HepG2 (cell line): Measurements from ENCODE around the gene FANCG. TPM values are rescaled to one million over a fixed set of nuclear protein-coding genes. Genes with fewer than 3 reads are reported as not detected.
A peak's percentile ranks its signal among the peaks of the same experiment; 100 is the strongest.

Source experiments
- CEBPB ChIP-seq: IDR thresholded peaks from 2 replicates; pipeline ENCODE4 v1.6.1; 2011; ENCODE audit warnings: low read depth, low read length, improper control_type of control experiment, borderline replicate concordance
- CENPX ChIP-seq: sonication (generic); formaldehyde crosslinking; IDR thresholded peaks from 2 replicates; pipeline ENCODE4 v1.9.0; 2021; ENCODE audit warnings: mild to moderate bottlenecking, missing genetic modification reagents, moderate library complexity
- EEA1 ChIP-seq: sonication (generic); formaldehyde crosslinking; IDR thresholded peaks from 2 replicates; pipeline ENCODE4 v1.5.1; 2020; ENCODE audit warnings: mild to moderate bottlenecking, missing genetic modification reagents, borderline replicate concordance
- GFI1 ChIP-seq: sonication (generic); formaldehyde crosslinking; IDR thresholded peaks from 2 replicates; pipeline ENCODE4 v1.5.0; 2020; ENCODE audit warnings: missing genetic modification reagents, mild to moderate bottlenecking, borderline replicate concordance
- MAFF ChIP-seq: IDR thresholded peaks from 2 replicates; pipeline ENCODE4 v1.6.1; 2011; ENCODE audit warnings: low read depth, low read length, improper control_type of control experiment
- ZNF224 ChIP-seq: sonication (generic); formaldehyde crosslinking; IDR thresholded peaks from 2 replicates; pipeline ENCODE4 v1.5.0; 2020; ENCODE audit warnings: mild to moderate bottlenecking, missing genetic modification reagents
- polyA plus RNA-seq, 8 experiments: library from polyadenylated mRNA; depleted of rRNA in 3 of 8; stranded (reverse) in 7 of 8; unstranded in 1 of 8; fragments of >200 nt; fragmentation: Illumina TruSeq in 4 of 8; extraction: Trizol in 4 of 8; gene quantifications; 2 replicates each; pipeline versions ENCODE4 v1.2.1 to v1.2.3, GENCODE V29; 2011 to 2016; ENCODE audit warnings: low read depth in 4 of 8, missing spikeins in 1 of 8, mixed read lengths in 1 of 8; ENCODE audit not compliant: insufficient read depth in 1 of 8
- total RNA-seq, 5 experiments: library from RNA; depleted of rRNA; stranded (reverse); fragments of >200 nt; fragmentation: Illumina TruSeq; extraction: Trizol; gene quantifications; 2 replicates each; pipeline ENCODE4 v1.2.3, GENCODE V29; 2016; ENCODE audit warnings: low read depth in 1 of 5
- TF ChIP-seq, protein P1 (sequence below): IDR thresholded peaks from 2 replicates; pipeline ENCODE4 v1.6.1; 2016
- TF ChIP-seq, protein P2 (sequence below): IDR thresholded peaks from 2 replicates; pipeline ENCODE4 v1.6.1; 2016; ENCODE audit warnings: missing compliant biosample characterization, missing genetic modification reagents, borderline replicate concordance
- TF ChIP-seq, protein P3 (sequence below): sonication (generic); formaldehyde crosslinking; IDR thresholded peaks from 2 replicates; pipeline ENCODE4 v1.4.0; 2020; ENCODE audit warnings: mild to moderate bottlenecking, missing genetic modification reagents
- TF ChIP-seq, protein P4 (sequence below): sonication (generic); formaldehyde crosslinking; IDR thresholded peaks from 2 replicates; pipeline ENCODE4 v1.8.1; 2023; ENCODE audit warnings: mild to moderate bottlenecking, missing genetic modification reagents

Gene FANCG
- total and polyA plus RNA-seq, 2 of the 13 experiments (the other 11 are each of a cell fraction or from before 2014, with no cell fraction given), result 14.4 to 45.1 TPM

DNA sequence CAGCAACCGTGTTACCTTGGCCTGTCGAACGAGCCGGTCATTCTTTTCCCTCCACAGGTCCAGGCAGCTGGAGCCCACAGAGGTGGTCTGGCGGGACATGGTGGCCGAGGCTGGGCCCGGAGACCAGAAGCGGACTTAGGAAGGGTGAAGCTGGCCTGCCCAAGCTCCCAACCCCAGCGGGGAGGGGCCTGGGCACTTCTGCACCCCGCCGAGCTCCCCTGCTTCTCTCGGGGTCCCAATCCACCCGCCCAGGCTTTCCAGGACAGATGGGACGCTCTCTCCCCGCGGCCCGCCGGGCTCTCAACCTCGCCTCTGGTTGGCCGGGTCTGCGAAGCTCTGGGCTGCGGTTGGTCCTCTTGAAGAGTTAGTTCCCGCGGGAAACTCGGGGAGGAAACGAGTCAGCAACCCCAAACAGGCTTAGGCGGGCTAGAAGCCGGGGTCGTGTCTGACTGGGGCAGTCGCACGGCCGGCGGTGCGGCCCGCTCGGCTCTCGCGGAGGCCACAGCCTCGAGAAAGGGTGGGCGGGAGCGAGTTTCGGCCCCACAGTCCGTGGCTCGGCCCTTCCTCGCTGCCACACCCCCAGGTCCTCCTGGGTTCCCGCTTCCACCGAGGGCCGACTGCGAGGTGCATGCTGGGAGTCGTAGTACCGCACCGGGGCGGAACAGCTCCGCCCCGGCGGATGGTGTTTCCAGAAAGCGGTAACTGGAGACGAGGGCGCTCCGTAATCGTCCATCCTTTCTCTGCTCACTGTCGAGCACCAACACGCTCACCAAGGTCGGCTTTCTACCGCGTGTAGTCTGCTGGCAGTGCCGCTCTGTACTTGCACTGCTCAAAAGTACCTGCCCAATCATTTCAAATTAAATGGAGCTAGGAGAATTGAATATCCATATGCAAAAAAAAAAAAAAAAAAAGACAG is at the start of gene FANCG (continued):
- 0 out of 2 replicates have a peak, but pooled peaks have one; percentile 22 for TF ChIP-seq GFI1
- no peak for TF ChIP-seq MAFF
- TF ChIP-seq EEA1 (CRISPR knock-in tag), result no peak
- TF ChIP-seq CEBPB, result no peak
- TF ChIP-seq, protein P1, sequence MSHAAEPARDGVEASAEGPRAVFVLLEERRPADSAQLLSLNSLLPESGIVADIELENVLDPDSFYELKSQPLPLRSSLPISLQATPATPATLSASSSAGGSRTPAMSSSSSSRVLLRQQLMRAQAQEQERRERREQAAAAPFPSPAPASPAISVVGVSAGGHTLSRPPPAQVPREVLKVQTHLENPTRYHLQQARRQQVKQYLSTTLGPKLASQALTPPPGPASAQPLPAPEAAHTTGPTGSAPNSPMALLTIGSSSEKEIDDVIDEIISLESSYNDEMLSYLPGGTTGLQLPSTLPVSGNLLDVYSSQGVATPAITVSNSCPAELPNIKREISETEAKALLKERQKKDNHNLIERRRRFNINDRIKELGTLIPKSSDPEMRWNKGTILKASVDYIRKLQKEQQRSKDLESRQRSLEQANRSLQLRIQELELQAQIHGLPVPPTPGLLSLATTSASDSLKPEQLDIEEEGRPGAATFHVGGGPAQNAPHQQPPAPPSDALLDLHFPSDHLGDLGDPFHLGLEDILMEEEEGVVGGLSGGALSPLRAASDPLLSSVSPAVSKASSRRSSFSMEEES (CRISPR knock-in tag), result peak; percentile 53; the same call in 1 of the 2 replicates
- TF ChIP-seq, protein P2, sequence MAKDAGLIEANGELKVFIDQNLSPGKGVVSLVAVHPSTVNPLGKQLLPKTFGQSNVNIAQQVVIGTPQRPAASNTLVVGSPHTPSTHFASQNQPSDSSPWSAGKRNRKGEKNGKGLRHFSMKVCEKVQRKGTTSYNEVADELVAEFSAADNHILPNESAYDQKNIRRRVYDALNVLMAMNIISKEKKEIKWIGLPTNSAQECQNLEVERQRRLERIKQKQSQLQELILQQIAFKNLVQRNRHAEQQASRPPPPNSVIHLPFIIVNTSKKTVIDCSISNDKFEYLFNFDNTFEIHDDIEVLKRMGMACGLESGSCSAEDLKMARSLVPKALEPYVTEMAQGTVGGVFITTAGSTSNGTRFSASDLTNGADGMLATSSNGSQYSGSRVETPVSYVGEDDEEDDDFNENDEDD (CRISPR knock-in tag), result peak; percentile 96
- TF ChIP-seq ZNF224 (CRISPR knock-in tag), result no peak
- no peak for TF ChIP-seq CENPX (CRISPR knock-in tag)
- TF ChIP-seq, protein P3, sequence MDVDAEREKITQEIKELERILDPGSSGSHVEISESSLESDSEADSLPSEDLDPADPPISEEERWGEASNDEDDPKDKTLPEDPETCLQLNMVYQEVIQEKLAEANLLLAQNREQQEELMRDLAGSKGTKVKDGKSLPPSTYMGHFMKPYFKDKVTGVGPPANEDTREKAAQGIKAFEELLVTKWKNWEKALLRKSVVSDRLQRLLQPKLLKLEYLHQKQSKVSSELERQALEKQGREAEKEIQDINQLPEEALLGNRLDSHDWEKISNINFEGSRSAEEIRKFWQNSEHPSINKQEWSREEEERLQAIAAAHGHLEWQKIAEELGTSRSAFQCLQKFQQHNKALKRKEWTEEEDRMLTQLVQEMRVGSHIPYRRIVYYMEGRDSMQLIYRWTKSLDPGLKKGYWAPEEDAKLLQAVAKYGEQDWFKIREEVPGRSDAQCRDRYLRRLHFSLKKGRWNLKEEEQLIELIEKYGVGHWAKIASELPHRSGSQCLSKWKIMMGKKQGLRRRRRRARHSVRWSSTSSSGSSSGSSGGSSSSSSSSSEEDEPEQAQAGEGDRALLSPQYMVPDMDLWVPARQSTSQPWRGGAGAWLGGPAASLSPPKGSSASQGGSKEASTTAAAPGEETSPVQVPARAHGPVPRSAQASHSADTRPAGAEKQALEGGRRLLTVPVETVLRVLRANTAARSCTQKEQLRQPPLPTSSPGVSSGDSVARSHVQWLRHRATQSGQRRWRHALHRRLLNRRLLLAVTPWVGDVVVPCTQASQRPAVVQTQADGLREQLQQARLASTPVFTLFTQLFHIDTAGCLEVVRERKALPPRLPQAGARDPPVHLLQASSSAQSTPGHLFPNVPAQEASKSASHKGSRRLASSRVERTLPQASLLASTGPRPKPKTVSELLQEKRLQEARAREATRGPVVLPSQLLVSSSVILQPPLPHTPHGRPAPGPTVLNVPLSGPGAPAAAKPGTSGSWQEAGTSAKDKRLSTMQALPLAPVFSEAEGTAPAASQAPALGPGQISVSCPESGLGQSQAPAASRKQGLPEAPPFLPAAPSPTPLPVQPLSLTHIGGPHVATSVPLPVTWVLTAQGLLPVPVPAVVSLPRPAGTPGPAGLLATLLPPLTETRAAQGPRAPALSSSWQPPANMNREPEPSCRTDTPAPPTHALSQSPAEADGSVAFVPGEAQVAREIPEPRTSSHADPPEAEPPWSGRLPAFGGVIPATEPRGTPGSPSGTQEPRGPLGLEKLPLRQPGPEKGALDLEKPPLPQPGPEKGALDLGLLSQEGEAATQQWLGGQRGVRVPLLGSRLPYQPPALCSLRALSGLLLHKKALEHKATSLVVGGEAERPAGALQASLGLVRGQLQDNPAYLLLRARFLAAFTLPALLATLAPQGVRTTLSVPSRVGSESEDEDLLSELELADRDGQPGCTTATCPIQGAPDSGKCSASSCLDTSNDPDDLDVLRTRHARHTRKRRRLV, result no peak; the same call in 1 of the 2 replicates
- TF ChIP-seq, protein P4, sequence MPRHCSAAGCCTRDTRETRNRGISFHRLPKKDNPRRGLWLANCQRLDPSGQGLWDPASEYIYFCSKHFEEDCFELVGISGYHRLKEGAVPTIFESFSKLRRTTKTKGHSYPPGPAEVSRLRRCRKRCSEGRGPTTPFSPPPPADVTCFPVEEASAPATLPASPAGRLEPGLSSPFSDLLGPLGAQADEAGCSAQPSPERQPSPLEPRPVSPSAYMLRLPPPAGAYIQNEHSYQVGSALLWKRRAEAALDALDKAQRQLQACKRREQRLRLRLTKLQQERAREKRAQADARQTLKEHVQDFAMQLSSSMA (CRISPR knock-in tag), result no peak
